HS-27A (cell line): ENCODE measurements around the gene NSD2.
A peak's percentile ranks its signal among the peaks of the same experiment; 100 is the strongest.

Experiments
- DNase-seq: peaks from one replicate; pipeline ENCODE4 v3.0.0-alpha.2; 2012; ENCODE audit warnings: low read depth, missing footprints

The NSD2 gene

GRCh38 chr4:1864076-1865008 lies 6.9 kb upstream of the NSD2 start:
- DNase-seq = no peak

DNA sequence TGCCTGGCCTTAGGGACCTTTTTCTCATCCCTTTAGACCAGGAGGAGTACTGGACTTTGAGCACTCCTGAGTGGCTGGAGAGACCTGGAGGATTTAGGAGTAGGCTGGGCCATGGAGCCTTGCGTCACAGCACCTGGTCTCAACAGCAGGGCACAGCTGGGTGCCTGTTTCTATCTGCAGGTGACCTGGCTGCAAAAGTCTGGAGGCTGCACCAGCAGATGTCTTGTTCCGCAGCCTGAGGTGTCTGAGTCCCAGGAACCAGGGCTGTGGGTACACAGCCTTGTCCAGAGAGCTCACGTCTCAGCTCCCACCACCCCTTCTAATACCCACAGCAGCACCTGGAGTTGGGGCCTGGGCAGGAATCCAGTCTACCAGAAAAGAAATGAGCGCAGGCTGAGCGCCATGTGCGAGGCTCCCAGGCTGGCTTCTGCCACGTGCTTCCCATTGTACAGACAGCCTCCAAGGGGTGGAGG lies 5.0 kb upstream of the NSD2 start:
- no peak for DNase-seq

DNA sequence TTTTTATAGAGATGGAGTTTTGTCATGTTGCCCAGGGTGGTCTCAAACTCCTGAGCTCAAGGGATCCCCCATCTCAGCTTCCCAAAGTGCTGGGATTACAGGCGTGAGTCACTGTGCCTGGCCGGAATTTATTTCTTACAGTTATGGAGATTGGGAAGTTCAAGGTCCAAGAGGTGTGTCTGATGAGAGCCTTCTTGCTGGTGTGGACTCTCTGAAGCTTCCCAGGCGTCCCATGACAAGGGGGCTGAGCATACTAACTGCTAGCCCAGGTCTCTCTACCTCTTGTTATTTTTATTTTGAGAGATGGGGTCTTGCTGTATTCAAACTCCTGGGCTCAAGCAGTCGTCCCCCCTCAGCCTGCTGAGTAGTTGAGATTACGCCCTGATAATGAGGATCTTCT lies 2.9 kb upstream of the NSD2 start:
- no peak for DNase-seq

- DNase-seq = no peak
Observed at GRCh38 chr4:1868912-1869311, 2.3 kb upstream of the NSD2 start.

- DNase-seq = no peak
Observed at GRCh38 chr4:1869530-1870327, 1.5 kb upstream of the NSD2 start.

DNA sequence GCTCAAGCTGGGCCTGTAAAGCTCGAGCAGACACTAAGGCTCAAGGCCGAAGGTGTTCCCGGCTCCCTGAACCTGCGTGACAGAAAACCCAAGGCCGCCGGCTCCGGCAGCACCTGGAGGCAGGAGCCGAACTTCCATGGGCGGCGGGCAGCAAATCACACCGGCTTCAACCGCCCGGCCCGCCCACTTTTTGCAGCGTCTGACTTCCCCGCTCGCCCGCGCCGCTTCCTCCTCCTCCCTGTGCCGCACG lies 940 bp upstream of the NSD2 start:
- no peak for DNase-seq

- DNase-seq = no peak
Observed at GRCh38 chr4:1871471-1872021, 353 bp downstream of the NSD2 start.

- DNase-seq = peak; percentile 61
Observed at GRCh38 chr4:1872870-1873269, 1.7 kb downstream of the NSD2 start.

DNA sequence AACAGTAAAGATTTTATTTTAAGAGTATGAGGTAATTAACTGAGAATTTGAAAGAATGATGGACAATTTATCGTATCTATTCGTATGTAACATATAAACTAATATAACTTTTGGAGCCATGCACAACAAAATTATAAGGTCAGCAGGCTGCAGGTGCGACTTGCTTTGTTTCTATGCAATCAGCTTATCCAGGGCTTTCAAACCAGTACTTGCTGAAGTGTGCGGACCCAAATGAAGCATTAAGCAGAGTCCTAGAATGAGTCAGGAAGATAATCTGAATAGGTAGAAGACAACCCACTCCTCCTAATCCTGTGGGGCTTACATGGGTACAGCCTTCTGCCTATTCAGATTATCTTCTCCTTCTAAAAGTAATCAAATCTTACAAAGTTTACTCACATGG lies 2.1 kb downstream of the NSD2 start:
- DNase-seq = no peak

DNA sequence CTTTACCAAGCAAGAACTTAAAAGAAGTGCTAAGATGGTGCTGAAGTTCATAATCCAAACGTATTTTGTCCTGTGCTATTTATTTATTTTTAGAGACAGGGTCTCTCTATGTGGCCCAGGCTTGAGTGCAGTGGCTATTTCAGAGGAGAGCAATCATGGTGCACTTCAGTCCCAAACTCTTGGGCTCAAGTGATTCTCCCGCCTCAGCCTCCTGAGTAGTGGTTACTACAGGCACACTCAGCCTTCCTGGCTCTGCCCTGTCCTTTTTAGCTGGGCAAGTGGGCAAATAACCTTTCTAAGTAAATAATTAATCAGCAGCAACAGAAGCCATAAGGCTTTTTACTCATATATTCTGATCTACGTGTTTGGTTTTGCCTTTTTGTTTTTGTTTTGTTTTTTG lies 2.6 kb downstream of the NSD2 start:
- no peak for DNase-seq

- DNase-seq = no peak
Observed at GRCh38 chr4:1874201-1874600, 3.0 kb downstream of the NSD2 start.

DNA sequence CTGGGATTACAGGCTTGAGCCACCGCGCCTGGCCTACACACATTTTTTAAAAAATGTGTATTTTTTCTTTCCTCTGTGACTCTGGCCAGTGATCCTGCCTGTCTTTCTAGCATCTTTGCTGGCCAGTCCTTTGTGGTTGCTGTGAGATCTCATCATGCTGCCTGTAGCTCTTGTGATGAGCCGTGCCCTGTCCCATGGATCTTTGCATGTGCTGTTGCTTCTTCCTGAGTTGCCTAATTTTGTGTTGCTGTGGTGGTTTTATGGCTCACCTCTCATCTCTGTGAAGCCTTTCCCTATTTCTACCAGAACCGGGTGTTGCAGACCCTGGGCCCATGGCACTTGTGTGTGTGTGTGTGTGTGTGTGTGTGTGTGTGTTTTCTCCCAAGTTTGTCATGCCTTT lies 8.3 kb downstream of the NSD2 start:
- no peak for DNase-seq

GRCh38 chr4:1880332-1880731 lies 9.1 kb downstream of the NSD2 start:
- no peak for DNase-seq

GRCh38 chr4:1882850-1883271 lies 11.7 kb downstream of the NSD2 start:
- DNase-seq = no peak

DNA sequence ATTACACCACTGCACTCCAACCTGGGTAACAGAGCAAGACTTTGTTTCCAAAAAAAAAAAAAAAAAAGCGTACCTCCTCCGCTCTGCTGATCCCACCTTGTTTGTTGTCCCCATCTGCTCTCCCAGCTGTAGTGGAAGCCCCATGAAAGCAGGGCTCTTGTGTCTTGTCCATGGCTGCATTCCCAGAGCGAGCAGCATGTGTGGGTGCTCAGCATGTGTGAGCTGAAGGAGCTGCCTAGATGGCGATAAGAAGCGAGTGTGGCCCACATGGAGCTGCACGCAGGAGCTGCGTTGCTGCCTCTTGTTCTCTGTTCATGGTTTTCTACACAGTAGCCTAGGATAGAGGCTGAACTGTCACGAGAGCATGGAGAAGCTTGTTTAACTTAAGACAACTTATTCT lies 12.4 kb downstream of the NSD2 start:
- DNase-seq = no peak

DNA sequence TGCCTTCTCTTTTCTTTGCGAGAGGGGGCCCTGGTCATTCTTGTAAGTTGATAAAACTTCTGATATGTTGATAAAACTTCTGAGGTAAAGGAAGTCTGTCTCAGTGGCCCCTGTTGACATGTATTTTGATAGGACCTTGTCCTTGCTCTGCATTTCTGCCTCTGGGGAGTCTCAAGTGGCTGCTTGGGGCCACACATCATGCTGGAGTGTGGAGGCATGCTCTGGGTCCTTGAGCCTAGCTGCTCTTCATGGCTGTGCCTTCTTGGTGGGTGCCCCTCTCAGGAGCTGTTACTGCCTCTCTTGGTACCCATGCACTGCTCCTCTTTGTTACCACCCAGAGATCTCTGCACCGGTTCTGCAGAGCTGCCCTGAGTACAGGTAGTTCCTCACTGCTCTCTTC lies 14.2 kb downstream of the NSD2 start:
- no peak for DNase-seq

DNA sequence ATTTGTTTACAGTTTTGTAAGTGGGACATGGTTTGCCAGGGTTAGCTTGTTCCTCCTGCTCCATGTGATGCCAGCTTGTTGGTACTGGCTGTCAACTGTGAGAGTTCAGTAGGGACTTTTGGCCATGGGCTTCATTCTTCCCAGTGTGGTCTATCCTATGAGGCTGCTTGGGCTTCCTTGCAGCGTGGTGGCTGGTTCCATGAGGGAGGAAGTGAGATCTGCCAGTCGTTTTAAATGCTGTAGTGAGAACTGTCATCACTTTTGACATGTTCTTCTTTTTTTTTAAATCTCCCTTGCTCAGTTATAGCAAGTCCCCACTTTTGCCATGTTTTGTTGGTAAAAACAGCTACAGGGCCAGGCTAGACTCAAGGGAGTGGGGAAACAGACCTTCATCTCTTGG lies 15.9 kb downstream of the NSD2 start:
- no peak for DNase-seq

DNA sequence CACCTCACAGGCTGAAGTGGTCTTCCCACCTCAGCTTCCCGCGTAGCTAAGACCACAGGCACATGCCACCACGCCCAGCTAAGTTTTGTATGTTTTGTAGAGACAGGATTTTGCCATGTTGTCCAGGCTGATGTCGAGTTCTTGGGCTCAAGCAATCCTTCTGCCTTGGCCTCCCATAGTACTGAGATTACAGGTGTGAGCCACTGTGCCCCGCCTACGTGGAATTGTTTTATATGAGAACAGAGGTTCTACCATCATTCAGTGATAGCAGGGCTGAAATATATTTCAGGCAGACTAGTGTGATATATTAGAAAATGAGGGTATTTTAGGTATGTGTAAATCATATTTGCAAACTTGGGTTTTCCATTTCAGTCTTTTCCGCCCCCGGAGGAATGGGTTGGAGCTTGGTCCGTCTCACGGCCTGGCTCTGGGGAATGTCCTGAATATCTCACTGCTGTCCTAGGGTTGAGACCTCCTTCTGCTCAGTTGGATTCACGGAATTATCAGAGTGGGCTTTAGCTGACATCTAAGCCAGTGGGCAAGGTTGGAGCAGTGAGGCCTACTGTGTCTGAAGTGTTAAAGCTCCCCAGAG lies 19.9 kb downstream of the NSD2 start:
- no peak for DNase-seq

- DNase-seq = no peak
Observed at GRCh38 chr4:1895971-1896657, 24.9 kb downstream of the NSD2 start.

- DNase-seq = no peak
Observed at GRCh38 chr4:1896658-1896991, 25.4 kb downstream of the NSD2 start.

DNA sequence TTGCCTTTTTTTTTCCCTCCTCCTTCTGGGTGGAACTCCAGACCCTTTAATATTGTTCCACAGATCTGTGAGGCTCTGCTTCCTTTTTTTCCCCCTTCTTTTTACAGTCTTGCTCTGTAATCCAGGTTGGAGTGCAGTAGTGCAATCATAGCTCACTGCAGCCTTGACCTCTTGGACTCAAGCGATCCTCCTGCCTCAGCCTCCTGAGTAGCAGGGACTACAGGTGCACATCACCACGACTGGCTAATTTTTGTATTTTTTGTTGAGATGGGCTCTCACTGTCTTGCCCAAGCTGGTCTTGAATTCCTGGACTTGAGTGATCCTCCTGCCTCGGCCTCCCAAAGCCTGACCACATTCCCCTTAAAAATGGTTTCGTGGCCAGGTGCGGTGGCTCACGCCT lies 26.8 kb downstream of the NSD2 start:
- DNase-seq = no peak

- no peak for DNase-seq
Observed at GRCh38 chr4:1898681-1899080, 27.5 kb downstream of the NSD2 start.
